ENCODE results near the gene ZBTB7B.

ZBTB7B gene

DNA sequence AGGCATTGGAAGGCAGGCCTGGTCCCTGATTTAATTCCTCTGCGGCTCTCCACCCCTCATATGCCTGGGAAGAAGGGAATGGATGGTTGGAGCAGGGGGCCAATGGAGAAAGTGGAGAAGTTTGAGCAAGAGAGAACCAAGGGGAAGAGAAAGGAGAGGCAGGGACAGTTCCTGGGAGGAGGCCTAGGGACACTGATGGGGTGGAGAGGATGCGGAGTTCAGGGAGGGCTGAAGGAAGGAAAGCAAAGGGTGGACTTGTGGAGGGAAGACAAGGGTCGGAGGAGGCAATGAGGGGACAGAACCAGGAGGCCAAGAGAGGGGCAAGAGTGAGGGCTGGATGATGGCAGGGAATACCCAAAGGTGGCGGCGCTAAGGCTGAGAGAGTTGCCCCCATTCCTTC is 7.1 kb downstream of the ZBTB7B start:
- TF ChIP-seq TEAD4 (IDR thresholded peaks at IDR 0.05) = no peak
- no peak for TF ChIP-seq TCF12 (IDR thresholded peaks at IDR 0.05; ENCODE audit: low read depth)
- TF ChIP-seq, protein P1, sequence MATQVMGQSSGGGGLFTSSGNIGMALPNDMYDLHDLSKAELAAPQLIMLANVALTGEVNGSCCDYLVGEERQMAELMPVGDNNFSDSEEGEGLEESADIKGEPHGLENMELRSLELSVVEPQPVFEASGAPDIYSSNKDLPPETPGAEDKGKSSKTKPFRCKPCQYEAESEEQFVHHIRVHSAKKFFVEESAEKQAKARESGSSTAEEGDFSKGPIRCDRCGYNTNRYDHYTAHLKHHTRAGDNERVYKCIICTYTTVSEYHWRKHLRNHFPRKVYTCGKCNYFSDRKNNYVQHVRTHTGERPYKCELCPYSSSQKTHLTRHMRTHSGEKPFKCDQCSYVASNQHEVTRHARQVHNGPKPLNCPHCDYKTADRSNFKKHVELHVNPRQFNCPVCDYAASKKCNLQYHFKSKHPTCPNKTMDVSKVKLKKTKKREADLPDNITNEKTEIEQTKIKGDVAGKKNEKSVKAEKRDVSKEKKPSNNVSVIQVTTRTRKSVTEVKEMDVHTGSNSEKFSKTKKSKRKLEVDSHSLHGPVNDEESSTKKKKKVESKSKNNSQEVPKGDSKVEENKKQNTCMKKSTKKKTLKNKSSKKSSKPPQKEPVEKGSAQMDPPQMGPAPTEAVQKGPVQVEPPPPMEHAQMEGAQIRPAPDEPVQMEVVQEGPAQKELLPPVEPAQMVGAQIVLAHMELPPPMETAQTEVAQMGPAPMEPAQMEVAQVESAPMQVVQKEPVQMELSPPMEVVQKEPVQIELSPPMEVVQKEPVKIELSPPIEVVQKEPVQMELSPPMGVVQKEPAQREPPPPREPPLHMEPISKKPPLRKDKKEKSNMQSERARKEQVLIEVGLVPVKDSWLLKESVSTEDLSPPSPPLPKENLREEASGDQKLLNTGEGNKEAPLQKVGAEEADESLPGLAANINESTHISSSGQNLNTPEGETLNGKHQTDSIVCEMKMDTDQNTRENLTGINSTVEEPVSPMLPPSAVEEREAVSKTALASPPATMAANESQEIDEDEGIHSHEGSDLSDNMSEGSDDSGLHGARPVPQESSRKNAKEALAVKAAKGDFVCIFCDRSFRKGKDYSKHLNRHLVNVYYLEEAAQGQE (IDR thresholded peaks at IDR 0.05; ENCODE audit: low read depth) = no peak
- TF ChIP-seq CEBPB (IDR thresholded peaks at IDR 0.05) = no peak
- no peak for TF ChIP-seq EGR1 (IDR thresholded peaks at IDR 0.05)
- TF ChIP-seq TAF1 (IDR thresholded peaks at IDR 0.05; ENCODE audit: low read depth) = no peak
- no peak for TF ChIP-seq FOXM1 (IDR thresholded peaks at IDR 0.05; ENCODE audit: borderline replicate concordance, low read depth)

GRCh38 chr1:155010211-155010918 is 7.8 kb downstream of the ZBTB7B start:
- TF ChIP-seq CREB1 (IDR thresholded peaks at IDR 0.05; ENCODE audit: low read depth) = no peak
- TF ChIP-seq TEAD4 (IDR thresholded peaks at IDR 0.05) = no peak

DNA sequence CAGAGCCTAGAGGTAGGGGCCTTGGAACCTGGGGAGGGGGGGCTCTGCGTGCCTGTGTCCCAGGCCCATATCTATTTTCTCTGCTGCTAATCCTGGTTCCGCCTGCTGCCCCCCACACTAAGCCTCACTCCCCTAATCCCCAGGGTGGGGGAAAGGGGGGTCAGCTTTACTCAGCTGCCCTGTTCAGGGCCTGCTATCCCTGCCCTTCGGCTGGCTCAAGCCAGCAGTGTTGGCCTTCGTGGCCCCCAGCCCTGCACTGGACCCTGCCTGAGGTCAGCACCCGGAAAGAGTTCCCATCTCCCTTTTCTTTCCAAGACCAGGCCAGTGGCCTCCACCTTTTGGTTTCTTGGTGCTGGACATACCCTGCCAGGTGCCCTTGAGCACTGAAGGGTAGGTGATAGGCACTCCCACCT is 8.4 kb downstream of the ZBTB7B start:
- TF ChIP-seq EP300 (IDR thresholded peaks at IDR 0.05; ENCODE audit: borderline replicate concordance) = no peak
- no peak for TF ChIP-seq CEBPB (IDR thresholded peaks at IDR 0.05)
- no peak for TF ChIP-seq EGR1 (IDR thresholded peaks at IDR 0.05)
- TF ChIP-seq RAD21 (IDR thresholded peaks at IDR 0.05; ENCODE audit: low read depth) = no peak
- TF ChIP-seq ZBTB7A (IDR thresholded peaks at IDR 0.05; ENCODE audit: low read depth) = no peak
- TF ChIP-seq, protein P1 (IDR thresholded peaks at IDR 0.05; ENCODE audit: low read depth) = no peak
- no peak for TF ChIP-seq CREB1 (IDR thresholded peaks at IDR 0.05; ENCODE audit: low read depth)
- TF ChIP-seq YY1 (IDR thresholded peaks at IDR 0.05; ENCODE audit: low read depth) = no peak
- no peak for TF ChIP-seq TAF1 (IDR thresholded peaks at IDR 0.05; ENCODE audit: low read depth)
- no peak for TF ChIP-seq TEAD4 (IDR thresholded peaks at IDR 0.05)
- TF ChIP-seq FOXM1 (IDR thresholded peaks at IDR 0.05; ENCODE audit: borderline replicate concordance, low read depth) = no peak
- TF ChIP-seq, protein P2, sequence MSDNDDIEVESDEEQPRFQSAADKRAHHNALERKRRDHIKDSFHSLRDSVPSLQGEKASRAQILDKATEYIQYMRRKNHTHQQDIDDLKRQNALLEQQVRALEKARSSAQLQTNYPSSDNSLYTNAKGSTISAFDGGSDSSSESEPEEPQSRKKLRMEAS (IDR thresholded peaks at IDR 0.05) = no peak
- TF ChIP-seq TCF12 (IDR thresholded peaks at IDR 0.05; ENCODE audit: low read depth) = no peak
- no peak for TF ChIP-seq NFIC (IDR thresholded peaks at IDR 0.05)
- no peak for TF ChIP-seq USF1 (IDR thresholded peaks at IDR 0.05)

GRCh38 chr1:155011437-155012025 is 8.9 kb downstream of the ZBTB7B start:
- TF ChIP-seq CEBPB (IDR thresholded peaks at IDR 0.05) = no peak
- no peak for TF ChIP-seq TEAD4 (IDR thresholded peaks at IDR 0.05)
- no peak for TF ChIP-seq YY1 (IDR thresholded peaks at IDR 0.05; ENCODE audit: low read depth)
- no peak for TF ChIP-seq TAF1 (IDR thresholded peaks at IDR 0.05; ENCODE audit: low read depth)

DNA sequence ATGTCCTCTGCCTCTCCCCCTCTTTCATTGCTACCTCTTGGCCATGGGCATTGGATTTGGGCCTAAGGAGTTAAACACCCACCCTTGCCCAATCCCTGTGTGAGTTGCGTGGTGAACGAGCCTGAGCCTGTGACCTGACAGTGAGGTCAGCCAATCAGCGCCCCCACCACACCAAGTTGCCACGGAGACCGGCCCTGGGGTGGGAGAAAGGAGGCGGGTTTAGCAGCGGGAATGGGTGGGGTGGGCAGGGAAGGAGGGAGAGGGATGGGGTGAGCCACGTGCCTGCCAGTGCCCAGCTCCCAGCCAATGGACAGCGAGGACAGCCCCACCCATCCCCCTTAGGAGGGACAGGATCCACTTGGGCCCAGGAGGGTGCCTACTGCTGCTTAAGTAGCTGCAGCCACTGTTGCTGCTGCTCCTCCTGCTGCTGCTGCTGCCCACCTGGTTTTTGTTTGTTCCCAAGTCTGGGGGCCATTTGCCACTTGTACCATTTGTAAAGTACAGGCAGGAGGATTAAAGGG is 9.5 kb downstream of the ZBTB7B start:
- TF ChIP-seq TAF1 (IDR thresholded peaks at IDR 0.05; ENCODE audit: low read depth) = no peak
- TF ChIP-seq YY1 (IDR thresholded peaks at IDR 0.05; ENCODE audit: low read depth) = no peak
- no peak for TF ChIP-seq RAD21 (IDR thresholded peaks at IDR 0.05; ENCODE audit: low read depth)
- peak; percentile 81 for TF ChIP-seq CEBPB (IDR thresholded peaks at IDR 0.05)
- no peak for TF ChIP-seq CREB1 (IDR thresholded peaks at IDR 0.05; ENCODE audit: low read depth)
- TF ChIP-seq ZBTB7A (IDR thresholded peaks at IDR 0.05; ENCODE audit: low read depth) = no peak
- TF ChIP-seq, protein P2 (IDR thresholded peaks at IDR 0.05) = peak; percentile 79
- TF ChIP-seq EP300 (IDR thresholded peaks at IDR 0.05; ENCODE audit: borderline replicate concordance) = no peak
- TF ChIP-seq USF1 (IDR thresholded peaks at IDR 0.05) = peak; percentile 94
- TF ChIP-seq, protein P1 (IDR thresholded peaks at IDR 0.05; ENCODE audit: low read depth) = no peak
- TF ChIP-seq TEAD4 (IDR thresholded peaks at IDR 0.05) = no peak
- TF ChIP-seq NFIC (IDR thresholded peaks at IDR 0.05) = no peak
- TF ChIP-seq EGR1 (IDR thresholded peaks at IDR 0.05) = 0 out of 2 replicates have a peak, but pooled peaks have one; percentile 9
- peak; percentile 65; the same call in 1 of the 2 replicates for TF ChIP-seq TCF12 (IDR thresholded peaks at IDR 0.05; ENCODE audit: low read depth)
- no peak for TF ChIP-seq FOXM1 (IDR thresholded peaks at IDR 0.05; ENCODE audit: borderline replicate concordance, low read depth)

Measured in Ishikawa (cell line).